WI38 (cell line): Measurements from ENCODE around the gene PROB1.
A peak's percentile ranks its signal among the peaks of the same experiment; 100 is the strongest.

ENCODE experiments used
- H3K4me3 ChIP-seq: 2 replicates; pipeline ENCODE4 v1.5.1; 2011; ENCODE audit warnings: low read depth, mild to moderate bottlenecking, control low read depth, low read length
- CTCF ChIP-seq: IDR thresholded peaks from 2 replicates; pipeline ENCODE4 v1.5.1; 2012; ENCODE audit warnings: low read depth, mild to moderate bottlenecking, control low read depth, low read length

The PROB1 gene

GRCh38 chr5:139341689-139342422, 53.0 kb downstream of the PROB1 start, which contains the start of gene PAIP2:
Gene PAIP2 (plus strand): TSS chr5:139341854. CDS start chr5:139363785, 21,931 bp downstream.
- peak within 1 kb of the TSS; percentile 99 for H3K4me3 ChIP-seq
- peak; percentile 51 for TF ChIP-seq CTCF

GRCh38 chr5:139341187-139341688, 53.7 kb downstream of the PROB1 start:
- TF ChIP-seq CTCF = no peak

More at GRCh38 chr5:139341187-139341688, 53.7 kb downstream of the PROB1 start:
- peak overlapping the region; percentile 99 for H3K4me3 ChIP-seq
